DND-41 (cell line): ENCODE results near the gene PAX2.

ENCODE experiments used
- ATAC-seq: fragments of 200-7000 bp; cut with Tn5 transposase; 3 replicates; pipeline ENCODE4 v1.9.1; 2021; ENCODE audit warnings: low read depth; ENCODE audit not compliant: insufficient read depth
- DNase-seq: peaks from one replicate; pipeline ENCODE4 v3.0.0-alpha.2; 2020
- H2AFZ ChIP-seq: 2 replicates; pipeline ENCODE4 v1.6.0; 2012; ENCODE audit warnings: low read depth, low read length
- H3K27ac ChIP-seq: 2 replicates; pipeline ENCODE4 v1.5.1; 2012; ENCODE audit warnings: low read length, inconsistent platforms
- H3K27me3 ChIP-seq: fragments of 200-600 bp; sonication (generic); 2 replicates; pipeline ENCODE4 v1.6.0; 2012; ENCODE audit warnings: low read length, mild to moderate bottlenecking, inconsistent platforms; ENCODE audit not compliant: insufficient read depth, poor library complexity
- H3K36me3 ChIP-seq: 2 replicates; pipeline ENCODE4 v1.5.1; 2012; ENCODE audit warnings: low read length, inconsistent platforms; ENCODE audit not compliant: insufficient read depth
- H3K4me1 ChIP-seq: 2 replicates; pipeline ENCODE4 v1.5.1; 2012; ENCODE audit warnings: mild to moderate bottlenecking, low read length; ENCODE audit not compliant: insufficient read depth
- H3K4me2 ChIP-seq: 2 replicates; pipeline ENCODE4 v1.6.0; 2012; ENCODE audit warnings: mild to moderate bottlenecking, moderate library complexity, low read length, inconsistent platforms; ENCODE audit not compliant: insufficient read depth
- H3K4me3 ChIP-seq, 2 experiments: fragments of 200-600 bp in 1 of 2; shearing (Covaris generic) in 1 of 2; 2 replicates each; pipeline ENCODE4 v1.5.1; 2012 to 2016; ENCODE audit warnings: inconsistent platforms in 2 of 2, low read length in 2 of 2, mild to moderate bottlenecking in 2 of 2, low read depth in 1 of 2, moderate library complexity in 1 of 2
- H3K79me2 ChIP-seq: 2 replicates; pipeline ENCODE4 v1.6.0; 2012; ENCODE audit warnings: low read length, inconsistent platforms; ENCODE audit not compliant: insufficient read depth
- H3K9ac ChIP-seq: 2 replicates; pipeline ENCODE4 v1.6.0; 2012; ENCODE audit warnings: low read depth, mild to moderate bottlenecking, inconsistent platforms, low read length, moderate library complexity
- H3K9me3 ChIP-seq: 2 replicates; pipeline ENCODE4 v1.5.1; 2012; ENCODE audit warnings: low read length, moderate library complexity, mild to moderate bottlenecking, inconsistent platforms; ENCODE audit not compliant: insufficient read depth, severe bottlenecking
- H4K20me1 ChIP-seq: 2 replicates; pipeline ENCODE4 v1.6.0; 2012; ENCODE audit warnings: low read length; ENCODE audit not compliant: insufficient read depth
- CTCF ChIP-seq: IDR thresholded peaks from 2 replicates; pipeline ENCODE4 v1.5.1; 2012; ENCODE audit warnings: borderline replicate concordance, low read length, moderate library complexity, mild to moderate bottlenecking; ENCODE audit not compliant: poor library complexity, severe bottlenecking; ENCODE audit errors: extremely low read depth
- EZH2 ChIP-seq: IDR thresholded peaks from 3 replicates; pipeline ENCODE4 v1.6.1; 2012; ENCODE audit warnings: borderline replicate concordance, low read depth, mild to moderate bottlenecking, moderate library complexity, low read length, inconsistent platforms; ENCODE audit not compliant: severe bottlenecking

Gene PAX2

GRCh38 chr10:100749059-100749308 is 3.6 kb downstream of the PAX2 start:
- Histone ChIP-seq H4K20me1 (no peaks in the 10 kb centered on the region; the same call in 1 of the 2 replicates), H3K36me3 (no peaks in the 10 kb centered on the region), H3K4me2 (no peak overlapping the region), H3K79me2 (no peaks in the 10 kb centered on the region), H3K4me1 (no peaks in the 10 kb centered on the region), H3K9me3 (no peaks in the 10 kb centered on the region), H3K9ac (no peak overlapping the region), H3K4me3 (no peak overlapping the region), H3K27ac (no peak overlapping the region), H3K27me3 (peaks cover 48% of the 10 kb centered on the region), H2AFZ (no peak overlapping the region)
- DNase-seq (no peak), ATAC-seq (no peak)
- TF ChIP-seq CTCF (no peak), EZH2 (no peak)

- DNase-seq, result no peak
- no peaks in the 10 kb centered on the region for H3K9me3 ChIP-seq
- H3K4me1 ChIP-seq, result no peaks in the 10 kb centered on the region
- no peak overlapping the region for H3K4me3 ChIP-seq
- no peaks in the 10 kb centered on the region for H3K36me3 ChIP-seq
- H3K27me3 ChIP-seq, result peaks cover 54% of the 10 kb centered on the region
- H3K27ac ChIP-seq, result no peak overlapping the region
- H3K9ac ChIP-seq, result no peak overlapping the region
- no peaks in the 10 kb centered on the region for H3K79me2 ChIP-seq
- no peak overlapping the region for H3K4me2 ChIP-seq
- no peak for ATAC-seq
- no peak overlapping the region for H2AFZ ChIP-seq
- no peaks in the 10 kb centered on the region; the same call in 1 of the 2 replicates for H4K20me1 ChIP-seq
- TF ChIP-seq CTCF, result no peak
- no peak for TF ChIP-seq EZH2
Observed at GRCh38 chr10:100749309-100750217, 4.2 kb downstream of the PAX2 start.

- Histone ChIP-seq H3K36me3 (no peaks in the 10 kb centered on the region), H3K79me2 (no peaks in the 10 kb centered on the region), H3K27ac (no peak overlapping the region), H3K9me3 (no peaks in the 10 kb centered on the region), H3K4me1 (no peaks in the 10 kb centered on the region), H2AFZ (no peak overlapping the region), H4K20me1 (no peaks in the 10 kb centered on the region; the same call in 1 of the 2 replicates), H3K4me2 (no peak overlapping the region), H3K9ac (no peak overlapping the region), H3K27me3 (peaks cover 61% of the 10 kb centered on the region), H3K4me3 (no peak overlapping the region)
- ATAC-seq (no peak), DNase-seq (no peak)
- TF ChIP-seq CTCF, result no peak
- TF ChIP-seq EZH2, result no peak
Observed at GRCh38 chr10:100750291-100751210, 5.2 kb downstream of the PAX2 start.
